Adipose tissue (tissue), 3 donors: Measurements from ENCODE around the gene IFTAP. TPM values are rescaled to one million over a fixed set of nuclear protein-coding genes. Genes with fewer than 3 reads are reported as not detected.
"Not testable (repeated sequence)": the region's sequence is repeated elsewhere in the genome, so short reads cannot be mapped to it uniquely, and the experiment has no call there.

Source experiments
- H3K27ac ChIP-seq: one replicate; pipeline ENCODE4 v1.5.1; 2013; ENCODE audit warnings: low read depth, low read length
- WGBS, 3 donors: extraction: QIAGEN DNeasy Blood & Tissue Kit; methylation state at CpG; one replicate each; pipeline ENCODE4 v1.1.7; 2013; 5-methylcytosine and 5-hydroxymethylcytosine counted together
- polyA plus RNA-seq, 3 donors: library from polyadenylated mRNA; stranded (reverse); fragments of 200-250 nt; gene quantifications; one replicate each; pipeline ENCODE4 v1.2.3, GENCODE V29; 2013
- donor health status: healthy with polysubstance abuse.
- donor health status: Bipolar disorder and iron deficiency.
- donor health status: healthy.

IFTAP gene
- polyA plus RNA-seq, 3 donors = 15.1 to 45.0 (median 21.5) TPM

- WGBS, 3 donors = 81 to 91% (median 87%) methylated on average over 1 of the region's 1 CpG
- H3K27ac ChIP-seq = no peak overlapping the region
Measured at GRCh38 chr11:36627006-36627405, 32.7 kb downstream of the IFTAP start.

GRCh38 chr11:36627471-36627870 lies 33.2 kb downstream of the IFTAP start:
- H3K27ac ChIP-seq = no peak overlapping the region
- WGBS, 3 donors = 79 to 92% (median 87%) methylated on average over 2 of the region's 2 CpGs

DNA sequence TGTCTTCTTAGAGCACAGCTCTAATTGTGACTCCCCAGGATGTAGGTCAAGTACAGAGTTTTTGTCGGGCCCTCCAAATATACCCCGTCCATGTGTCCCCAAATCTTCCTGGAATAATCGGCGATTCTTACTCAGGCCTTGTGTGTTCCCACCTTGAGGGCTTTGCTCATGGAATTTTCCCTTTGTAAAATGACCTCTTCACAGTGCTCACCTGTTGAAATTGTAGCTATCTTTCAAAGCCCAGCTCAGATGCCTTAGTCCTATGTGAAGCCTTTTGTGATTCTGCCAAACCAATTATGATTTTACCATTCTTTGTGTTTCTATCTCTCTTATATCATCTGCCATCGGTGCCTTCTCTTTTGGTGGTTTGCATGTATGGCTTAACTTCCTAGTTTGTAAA lies 33.8 kb downstream of the IFTAP start:
- 82 to 89% (median 87%) methylated on average over 5 of the region's 5 CpGs for WGBS, 3 donors
- H3K27ac ChIP-seq = no peak overlapping the region

DNA sequence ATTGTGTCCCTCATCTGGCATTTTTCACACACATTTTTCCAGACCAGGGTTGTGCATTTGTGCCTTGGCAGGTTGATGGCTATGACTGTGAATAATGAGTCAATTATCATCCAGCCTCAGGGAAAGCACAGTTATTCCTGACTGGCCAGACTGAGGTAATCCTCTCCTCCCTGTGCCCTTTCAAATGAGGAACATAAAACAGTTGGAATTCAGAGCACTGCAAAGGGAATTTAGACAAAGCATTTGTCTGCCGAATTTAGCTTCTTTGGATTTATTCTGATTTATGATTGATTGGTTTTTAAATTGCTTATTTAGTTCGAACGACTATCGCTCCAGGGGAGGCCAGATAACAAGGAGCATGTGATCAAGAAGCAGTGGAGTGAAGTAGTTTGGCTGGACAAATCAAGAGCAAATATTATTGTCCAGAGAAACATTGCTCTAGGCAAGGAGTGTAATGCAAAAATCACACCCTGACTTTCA lies 34.5 kb downstream of the IFTAP start:
- WGBS, 3 donors = 20 to 83% (median 77%) methylated on average over 4 of the region's 4 CpGs

DNA sequence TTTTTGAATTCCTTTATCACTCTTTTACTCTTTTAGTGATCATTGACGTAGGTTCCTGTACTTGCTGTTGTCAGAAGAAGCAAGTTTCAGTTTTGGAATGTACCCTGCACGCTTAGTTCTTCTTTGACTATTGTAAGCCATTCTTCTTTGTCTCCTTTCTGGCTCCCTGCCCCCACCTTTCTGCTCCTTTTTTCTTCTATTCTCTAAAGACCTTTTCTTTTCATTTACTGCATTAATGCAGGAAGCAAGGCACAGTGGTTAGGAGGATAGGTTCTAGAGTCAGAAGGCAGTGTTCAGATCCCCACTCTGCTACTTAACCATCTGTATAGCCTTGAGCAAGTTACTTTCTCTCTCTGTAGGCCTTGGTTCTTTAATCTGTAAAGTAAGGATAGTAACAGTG lies 37.5 kb downstream of the IFTAP start:
- no peak overlapping the region for H3K27ac ChIP-seq
- 86 to 98% (median 95%) methylated on average over 2 of the region's 2 CpGs for WGBS, 3 donors

More for the DNA sequence above, 34.5 kb downstream of the IFTAP start:
- H3K27ac ChIP-seq = no peak overlapping the region

DNA sequence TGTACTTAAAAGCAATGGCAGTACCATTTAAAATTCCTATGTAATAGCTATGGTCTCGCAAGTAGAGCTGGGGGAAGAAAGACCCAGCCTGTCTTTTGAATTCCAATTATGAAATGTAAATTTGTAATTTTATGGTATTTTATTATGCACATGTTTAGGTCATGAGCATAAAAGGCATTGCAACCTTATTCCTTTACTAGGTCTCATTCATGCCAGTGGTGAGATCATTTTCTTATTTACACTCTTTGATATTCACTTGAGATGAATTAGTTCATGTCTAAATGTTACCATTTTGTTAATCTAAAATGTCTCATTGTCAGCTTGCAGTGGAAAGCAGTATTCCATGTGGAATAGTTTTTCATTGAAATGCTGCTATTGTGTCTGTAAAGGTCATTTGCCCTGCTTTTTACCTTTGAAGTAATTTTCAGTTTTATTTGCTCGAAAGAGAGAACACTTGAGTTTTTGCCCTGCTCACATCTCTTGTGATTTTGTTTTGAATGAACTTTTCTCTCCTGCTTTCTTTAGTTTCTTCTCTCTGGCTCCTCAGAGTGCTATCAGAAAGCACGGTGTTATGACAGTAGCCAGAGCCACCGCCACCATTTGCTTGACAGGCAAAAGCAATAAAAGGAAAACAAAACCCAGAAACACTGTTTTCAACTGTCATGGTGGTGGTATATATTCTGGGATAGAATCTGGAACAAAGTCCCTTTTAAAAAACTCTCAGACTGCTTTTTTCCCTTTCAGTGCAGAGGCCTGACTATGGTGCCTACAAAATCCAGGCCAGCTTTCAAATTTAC lies 41.0 kb downstream of the IFTAP start:
- H3K27ac ChIP-seq = no peak overlapping the region
- 82 to 94% (median 89%) methylated on average over 4 of the region's 4 CpGs for WGBS, 3 donors

DNA sequence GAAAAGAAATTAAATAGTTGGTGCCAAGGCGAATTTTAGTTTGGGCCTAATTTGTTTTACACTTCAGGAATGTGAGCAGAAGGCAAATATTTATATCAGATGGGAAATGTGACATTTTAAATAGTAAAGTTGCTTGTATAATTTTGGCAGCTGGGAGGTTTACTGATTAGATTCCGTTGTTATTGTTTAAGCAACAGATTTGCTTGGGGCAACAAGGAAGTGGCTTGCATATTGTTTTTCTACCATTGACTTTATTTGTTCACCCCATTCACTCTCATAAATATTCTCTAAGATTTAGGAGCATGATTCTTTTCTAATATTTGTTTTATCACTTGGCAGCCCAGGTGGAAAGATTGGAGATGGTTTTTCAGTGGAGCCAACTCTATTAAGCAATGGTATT lies 44.3 kb downstream of the IFTAP start:
- no peak overlapping the region for H3K27ac ChIP-seq
- WGBS, 3 donors = 33 to 83% (median 82%) methylated on average over 2 of the region's 2 CpGs

GRCh38 chr11:36657610-36658267 lies 63.4 kb downstream of the IFTAP start:
- H3K27ac ChIP-seq = no peak overlapping the region
- WGBS, 3 donors = 66 to 77% (median 68%) methylated on average over 6 of the region's 6 CpGs

DNA sequence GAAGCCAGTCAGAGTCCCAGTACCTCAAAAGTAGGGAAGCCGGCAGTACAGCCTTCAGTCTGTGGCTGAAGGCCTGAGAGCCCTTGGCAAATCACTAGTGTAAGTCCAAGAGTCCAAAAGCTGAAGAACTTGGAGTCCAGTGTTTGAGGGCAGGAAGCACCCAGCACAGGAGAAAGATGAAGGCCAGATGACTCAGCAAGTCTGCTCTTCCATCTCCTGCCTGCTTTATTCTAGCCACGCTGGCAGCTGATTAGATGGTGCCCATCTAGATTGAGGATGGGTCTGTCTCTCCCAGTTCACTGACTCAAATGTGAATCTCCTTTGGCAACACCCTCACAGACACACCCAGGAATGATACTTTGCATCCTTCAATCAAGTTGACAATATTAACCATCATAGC lies 67.1 kb downstream of the IFTAP start:
- WGBS, 3 donors = 95 to 100% (median 96%) methylated on average over 2 of the region's 2 CpGs

GRCh38 chr11:36672815-36673450 lies 78.6 kb downstream of the IFTAP start:
- WGBS, 3 donors = 57 to 66% (median 63%) methylated on average over 5 of the region's 5 CpGs
- no peak overlapping the region for H3K27ac ChIP-seq

More for the DNA sequence above, 67.1 kb downstream of the IFTAP start:
- not testable (repeated sequence) for H3K27ac ChIP-seq

- WGBS, 3 donors = 92 to 97% (median 92%) methylated on average over 6 of the region's 6 CpGs
- H3K27ac ChIP-seq = not testable (repeated sequence)
Measured at GRCh38 chr11:36679547-36679946, 85.2 kb downstream of the IFTAP start.

GRCh38 chr11:36683818-36684217 lies 89.5 kb downstream of the IFTAP start:
- WGBS, 3 donors = 91 to 100% (median 93%) methylated on average over 1 of the region's 1 CpG
- H3K27ac ChIP-seq = no peak overlapping the region

DNA sequence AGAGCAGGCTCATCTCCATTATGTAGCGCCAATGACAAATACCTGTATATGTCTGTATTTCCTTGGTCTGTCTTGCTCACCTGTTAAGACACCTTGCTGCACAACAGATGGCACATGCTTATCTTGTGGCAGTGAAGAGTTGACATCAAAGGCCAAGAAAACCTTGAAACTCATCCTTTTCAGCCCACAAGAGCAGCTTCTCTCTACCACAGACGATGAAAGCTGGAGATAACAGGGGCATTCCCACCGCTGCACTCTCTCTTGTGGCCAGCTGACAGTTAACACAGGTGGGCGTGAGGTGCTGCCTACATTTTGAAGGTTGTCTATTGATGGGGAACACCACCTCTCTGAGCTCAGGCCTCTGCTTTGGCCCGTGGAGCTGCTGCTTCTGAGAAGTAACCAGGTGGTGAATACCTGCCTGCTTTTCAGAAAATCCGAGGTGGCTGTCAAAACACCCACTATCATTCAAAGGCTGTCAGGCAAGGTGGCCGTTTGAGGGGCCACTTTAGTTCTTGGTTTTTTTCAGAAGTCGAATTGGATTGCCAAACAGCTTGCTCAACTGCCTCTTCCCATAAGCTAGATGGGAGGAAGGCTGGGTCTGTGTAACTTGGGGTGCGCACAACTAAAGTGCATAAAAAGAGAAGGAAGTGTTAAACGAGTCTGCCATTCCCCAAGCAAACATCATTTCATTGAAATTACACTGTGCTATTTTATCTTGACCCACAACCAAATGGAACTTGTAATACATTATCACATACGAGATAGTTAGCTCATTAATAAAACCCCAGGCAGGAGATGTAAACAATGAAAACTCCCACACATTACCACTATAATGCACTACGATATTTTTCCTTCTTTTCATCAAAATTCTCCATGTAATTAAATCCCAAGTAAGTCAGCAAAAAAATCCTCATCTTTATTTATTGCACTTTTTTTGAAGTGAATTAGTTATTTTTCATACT lies 90.8 kb downstream of the IFTAP start:
- H3K27ac ChIP-seq = no peak overlapping the region
- 26 to 45% (median 41%) methylated on average over 12 of the region's 12 CpGs for WGBS, 3 donors

GRCh38 chr11:36688132-36688531 lies 93.8 kb downstream of the IFTAP start:
- H3K27ac ChIP-seq = no peak overlapping the region
- 23 to 40% (median 39%) methylated on average over 2 of the region's 2 CpGs for WGBS, 3 donors

DNA sequence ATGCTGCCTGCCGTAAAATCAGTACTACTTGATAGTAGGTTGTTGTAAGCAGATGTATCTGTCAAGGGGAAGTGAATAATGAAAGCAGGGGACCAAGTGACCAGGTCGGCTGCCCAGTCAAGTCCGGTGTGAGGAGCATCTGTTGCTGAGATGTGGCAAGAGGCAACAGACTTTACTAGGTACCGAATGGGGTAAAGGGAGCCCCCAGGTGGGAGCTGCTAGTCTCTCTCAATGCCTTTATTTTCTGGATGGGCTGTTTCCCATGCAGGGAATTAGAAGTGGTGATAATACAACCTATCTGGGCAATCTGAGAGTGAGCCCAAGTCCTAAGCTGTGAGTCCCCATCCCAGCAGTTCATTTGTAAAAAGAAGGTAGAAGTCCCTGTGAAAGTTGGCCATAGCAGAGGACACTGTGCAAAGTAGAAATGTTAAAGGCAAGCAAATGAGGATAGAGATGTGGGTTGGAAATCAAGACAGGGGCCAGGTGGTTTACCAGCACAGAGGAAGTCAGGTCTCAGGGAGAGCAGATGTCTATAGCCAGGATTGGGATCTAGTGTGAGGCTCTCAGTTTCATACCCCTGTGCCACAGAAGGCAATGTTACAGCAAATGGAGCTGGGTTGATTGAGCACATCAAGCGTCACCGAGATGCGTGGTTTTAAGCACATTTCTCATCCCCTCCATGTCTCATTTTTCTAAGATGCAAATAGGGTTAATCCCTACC lies 94.4 kb downstream of the IFTAP start:
- no peak overlapping the region for H3K27ac ChIP-seq
- WGBS, 3 donors = 70 to 83% (median 72%) methylated on average over 7 of the region's 7 CpGs

- H3K27ac ChIP-seq = no peak overlapping the region
- WGBS, 3 donors = 83 to 94% (median 93%) methylated on average over 4 of the region's 4 CpGs
Measured at GRCh38 chr11:36689442-36689841, 95.1 kb downstream of the IFTAP start.

GRCh38 chr11:36692704-36693103 lies 98.4 kb downstream of the IFTAP start:
- 58 to 74% (median 73%) methylated on average over 1 of the region's 1 CpG for WGBS, 3 donors
- no peak overlapping the region for H3K27ac ChIP-seq
